ENCODE measurements around the gene MPDZ. TPM values are rescaled to one million over a fixed set of nuclear protein-coding genes. Genes with fewer than 3 reads are reported as not detected.

Gene MPDZ
- total RNA-seq, 1 experiment from 2014 or later, result 46.7 TPM

DNA sequence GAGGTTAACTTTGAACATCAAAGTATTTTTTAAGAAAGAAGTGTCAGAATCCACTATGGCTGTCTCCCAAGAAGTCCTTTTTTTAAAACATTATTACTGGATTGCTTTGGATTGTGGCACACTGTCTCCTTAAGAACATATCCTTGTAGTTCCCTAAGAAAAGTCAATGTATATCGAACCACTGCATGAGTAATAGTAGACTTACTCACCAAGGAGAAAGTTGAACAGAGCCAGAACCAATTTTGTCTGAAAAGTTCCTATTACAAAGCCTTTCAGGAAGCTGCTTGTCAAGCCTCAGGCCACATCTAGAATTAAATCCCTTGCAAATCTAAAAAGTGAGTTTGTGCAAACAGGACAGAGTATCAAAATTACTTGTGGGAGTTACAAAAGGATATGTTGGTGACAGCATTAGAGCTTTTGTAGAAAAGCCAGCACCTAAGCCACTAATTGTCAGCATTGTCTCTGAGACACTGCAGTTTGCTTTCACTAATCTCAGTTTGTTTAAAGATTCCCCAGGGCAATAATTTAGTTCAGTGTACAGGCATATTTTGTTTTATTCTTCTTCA is 195.4 kb downstream of the MPDZ start:
- no peak overlapping the region for H3K27ac ChIP-seq (ENCODE audit: insufficient read length, low read depth, low read length)
- no peak overlapping the region for H3K18ac ChIP-seq (ENCODE audit: insufficient read length, low read depth, low read length)
- no peaks in the 10 kb centered on the region for H3K27me3 ChIP-seq (ENCODE audit: insufficient read depth, low read length)
- no peak overlapping the region for H3K4ac ChIP-seq (ENCODE audit: low read depth, low read length)
- peaks cover 2 to 3% of the 10 kb centered on the region in 2 experiments; a peak in 3 of 5 replicates for H3K9me3 Mint-ChIP-seq
- H4K20me1 ChIP-seq (ENCODE audit: control insufficient read depth, insufficient read depth, insufficient read length), result no peaks in the 10 kb centered on the region
- no peaks in the 10 kb centered on the region for H3K36me3 Mint-ChIP-seq (ENCODE audit: insufficient read depth in 1 of 3, low read depth in 3 of 3)
- H3K9ac ChIP-seq (ENCODE audit: extremely low read depth, insufficient read length, low read length), result no peak overlapping the region
- H2BK12ac ChIP-seq (ENCODE audit: insufficient read length, low read depth, low read length), result no peak overlapping the region
- no peak overlapping the region for H3K14ac ChIP-seq (ENCODE audit: insufficient read depth, low read length)
- H2BK15ac ChIP-seq (ENCODE audit: low read depth, low read length), result no peak overlapping the region
- no peak overlapping the region for H3K27ac Mint-ChIP-seq
- DNase-seq, result no peak
- no peak overlapping the region for H4K91ac ChIP-seq (ENCODE audit: insufficient read length, low read depth, low read length)
- no peak overlapping the region for H2AFZ ChIP-seq (ENCODE audit: low read length)
- no peak overlapping the region for H3K23ac ChIP-seq (ENCODE audit: insufficient read length, low read depth, low read length)
- H3T11ph ChIP-seq (ENCODE audit: low read length), result no peak overlapping the region
- H3K23me2 ChIP-seq (ENCODE audit: insufficient read length, low read depth, low read length, poor library complexity, severe bottlenecking), result no peaks in the 10 kb centered on the region
- TF ChIP-seq, protein P1, sequence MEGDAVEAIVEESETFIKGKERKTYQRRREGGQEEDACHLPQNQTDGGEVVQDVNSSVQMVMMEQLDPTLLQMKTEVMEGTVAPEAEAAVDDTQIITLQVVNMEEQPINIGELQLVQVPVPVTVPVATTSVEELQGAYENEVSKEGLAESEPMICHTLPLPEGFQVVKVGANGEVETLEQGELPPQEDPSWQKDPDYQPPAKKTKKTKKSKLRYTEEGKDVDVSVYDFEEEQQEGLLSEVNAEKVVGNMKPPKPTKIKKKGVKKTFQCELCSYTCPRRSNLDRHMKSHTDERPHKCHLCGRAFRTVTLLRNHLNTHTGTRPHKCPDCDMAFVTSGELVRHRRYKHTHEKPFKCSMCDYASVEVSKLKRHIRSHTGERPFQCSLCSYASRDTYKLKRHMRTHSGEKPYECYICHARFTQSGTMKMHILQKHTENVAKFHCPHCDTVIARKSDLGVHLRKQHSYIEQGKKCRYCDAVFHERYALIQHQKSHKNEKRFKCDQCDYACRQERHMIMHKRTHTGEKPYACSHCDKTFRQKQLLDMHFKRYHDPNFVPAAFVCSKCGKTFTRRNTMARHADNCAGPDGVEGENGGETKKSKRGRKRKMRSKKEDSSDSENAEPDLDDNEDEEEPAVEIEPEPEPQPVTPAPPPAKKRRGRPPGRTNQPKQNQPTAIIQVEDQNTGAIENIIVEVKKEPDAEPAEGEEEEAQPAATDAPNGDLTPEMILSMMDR (conservative IDR thresholded peaks at IDR 0.05), result no peak
- no peaks in the 10 kb centered on the region for H3K9me3 ChIP-seq (ENCODE audit: control insufficient read depth, low read depth, low read length)
- H3K56ac ChIP-seq (ENCODE audit: insufficient read length, low read depth, low read length), result no peak overlapping the region
- no peak overlapping the region for H3K4me3 Mint-ChIP-seq
- H3K4me2 ChIP-seq (ENCODE audit: insufficient read depth, insufficient read length, low read length), result no peak overlapping the region
- no peak overlapping the region for H2BK5ac ChIP-seq (ENCODE audit: insufficient read length, low read length)
- H3K79me2 ChIP-seq (ENCODE audit: insufficient read depth, low read length), result no peaks in the 10 kb centered on the region
- H2BK20ac ChIP-seq (ENCODE audit: low read depth, low read length, poor library complexity, severe bottlenecking), result no peak overlapping the region
- no peak overlapping the region for H2AK5ac ChIP-seq (ENCODE audit: insufficient read length, low read length)
- H3K79me1 ChIP-seq (ENCODE audit: insufficient read depth, low read depth, low read length, poor library complexity, severe bottlenecking), result no peaks in the 10 kb centered on the region
- H3K27me3 Mint-ChIP-seq (ENCODE audit: low read depth), result no peaks in the 10 kb centered on the region
- H2BK120ac ChIP-seq (ENCODE audit: low read depth, low read length, poor library complexity, severe bottlenecking), result no peak overlapping the region
- H4K5ac ChIP-seq (ENCODE audit: insufficient read length, low read depth, low read length), result no peak overlapping the region
- peaks cover 3 to 5% of the 10 kb centered on the region in 2 experiments for H3K4me1 Mint-ChIP-seq
- no peaks in the 10 kb centered on the region for H3K4me1 ChIP-seq (ENCODE audit: insufficient read depth, low read length)
- WGBS (ENCODE audit: extremely low coverage, insufficient read length, low lambda C conversion rate), result no CpG with 5 or more reads among the region's 1 CpG
- H4K8ac ChIP-seq (replicated peaks; ENCODE audit: insufficient read length, low read depth, low read length), result no peak overlapping the region
